Measurements from ENCODE around the gene SPRED2.

GRCh38 chr2:65382323-65382722 is 50.1 kb downstream of the SPRED2 start:
- TF ChIP-seq CTCF (IDR thresholded peaks at IDR 0.05; ENCODE audit: low read depth, low read length, poor library complexity, severe bottlenecking) (no peak), EZH2phosphoT487 (IDR thresholded peaks at IDR 0.05; ENCODE audit: borderline replicate concordance, low read length) (no peak)
